ENCODE measurements around the gene SLC22A4. TPM values are rescaled to one million over a fixed set of nuclear protein-coding genes. Genes with fewer than 3 reads are reported as not detected.

Gene SLC22A4
- total RNA-seq, 2 donors from 2014 or later: 1.3 to 8.3 TPM

GRCh38 chr5:132388244-132389050 is 94.3 kb downstream of the SLC22A4 start:
- Histone ChIP-seq H3K4me1 (peaks cover 9% of the 10 kb centered on the region), H3K27ac (peak overlapping the region; percentile 60), H3K9me3 (no peaks in the 10 kb centered on the region), H3K27me3 (no peaks in the 10 kb centered on the region), H3K36me3 (no peaks in the 10 kb centered on the region), H3K4me3 (no peak overlapping the region), H3K9ac (ENCODE audit: low read depth in 2 of 2, low read length in 2 of 2) (peak overlapping the region in 1 of 2 donors; percentile 23)
- intact Hi-C loops (cut with DNase I): loop anchor here (10.0 kb wide), 2 partner anchors 326 to 436 kb away; no protein-coding TSS in a partner anchor
- no peak for TF ChIP-seq CTCF (IDR thresholded peaks at IDR 0.05)
- no peak for DNase-seq

GRCh38 chr5:132389051-132389331 is 94.8 kb downstream of the SLC22A4 start:
- intact Hi-C loops (cut with DNase I): loop anchor here (10.0 kb wide), 2 partner anchors 326 to 436 kb away; no protein-coding TSS in a partner anchor
- DNase-seq: no peak
- Histone ChIP-seq H3K9ac (ENCODE audit: low read depth in 2 of 2, low read length in 2 of 2) (no peak overlapping the region), H3K4me3 (no peak overlapping the region), H3K36me3 (no peaks in the 10 kb centered on the region), H3K27ac (peak overlapping the region; percentile 60), H3K9me3 (no peaks in the 10 kb centered on the region), H3K4me1 (peaks cover 9% of the 10 kb centered on the region), H3K27me3 (no peaks in the 10 kb centered on the region)
- no peak for TF ChIP-seq CTCF (IDR thresholded peaks at IDR 0.05)

- TF ChIP-seq CTCF (IDR thresholded peaks at IDR 0.05): no peak
- no peaks in the 10 kb centered on the region for H3K9me3 ChIP-seq
- H3K9ac ChIP-seq (ENCODE audit: low read depth in 2 of 2, low read length in 2 of 2): peak overlapping the region in 1 of 2 donors; percentile 6
- H3K27ac ChIP-seq: peak overlapping the region; percentile 60
- no peak overlapping the region for H3K4me3 ChIP-seq
- H3K4me1 ChIP-seq: peaks cover 9% of the 10 kb centered on the region
- no peaks in the 10 kb centered on the region for H3K36me3 ChIP-seq
- DNase-seq: peak; percentile 46
- intact Hi-C loops (cut with DNase I): loop anchor here (10.0 kb wide), 2 partner anchors 325 to 435 kb away; no protein-coding TSS in a partner anchor
- no peaks in the 10 kb centered on the region for H3K27me3 ChIP-seq
Measured at GRCh38 chr5:132389585-132390286, 95.5 kb downstream of the SLC22A4 start.

GRCh38 chr5:132391247-132391646 is 97.1 kb downstream of the SLC22A4 start:
- intact Hi-C loops (cut with DNase I): no loop called here
- DNase-seq: no peak
- no peak for TF ChIP-seq CTCF (IDR thresholded peaks at IDR 0.05)
- H3K27ac ChIP-seq: no peak overlapping the region
- H3K4me3 ChIP-seq: no peak overlapping the region
- no peaks in the 10 kb centered on the region for H3K36me3 ChIP-seq
- H3K9ac ChIP-seq (ENCODE audit: low read depth in 2 of 2, low read length in 2 of 2): no peak overlapping the region
- no peaks in the 10 kb centered on the region for H3K27me3 ChIP-seq
- H3K9me3 ChIP-seq: no peaks in the 10 kb centered on the region
- H3K4me1 ChIP-seq: peaks cover 8% of the 10 kb centered on the region

- peaks cover 2% of the 10 kb centered on the region for H3K4me1 ChIP-seq
- DNase-seq: no peak
- TF ChIP-seq CTCF (IDR thresholded peaks at IDR 0.05): no peak
- intact Hi-C loops (cut with DNase I): no loop called here
- no peak overlapping the region for H3K4me3 ChIP-seq
- no peaks in the 10 kb centered on the region for H3K36me3 ChIP-seq
- H3K9ac ChIP-seq (ENCODE audit: low read depth in 2 of 2, low read length in 2 of 2): no peak overlapping the region
- no peaks in the 10 kb centered on the region for H3K9me3 ChIP-seq
- H3K27me3 ChIP-seq: no peaks in the 10 kb centered on the region
- no peak overlapping the region for H3K27ac ChIP-seq
Measured at GRCh38 chr5:132391870-132392269, 97.7 kb downstream of the SLC22A4 start.
